Neural cell (in vitro differentiated cells): ENCODE measurements around the gene INAFM1. TPM values are rescaled to one million over a fixed set of nuclear protein-coding genes. Genes with fewer than 3 reads are reported as not detected.

Source experiments
- H2AFZ ChIP-seq: fragments of 200-600, 300-800 bp; sonication (generic), shearing (Covaris generic); 2 replicates; pipeline ENCODE4 v1.6.0; 2014; ENCODE audit warnings: low read depth, mild to moderate bottlenecking, antibody characterized with exemption, low read length, moderate library complexity
- H3F3A ChIP-seq: fragments of 200-600 bp; shearing (Covaris generic); 2 replicates; pipeline ENCODE4 v1.6.1; 2016; ENCODE audit warnings: mild to moderate bottlenecking, moderate library complexity, mixed read lengths, antibody characterized with exemption, low read length; ENCODE audit not compliant: insufficient read depth, poor library complexity, severe bottlenecking
- H3K27ac ChIP-seq: fragments of 200-600, 300-800 bp; sonication (generic), shearing (Covaris generic); 2 replicates; pipeline ENCODE4 v1.5.1; 2014; ENCODE audit warnings: mild to moderate bottlenecking, low read length, moderate library complexity
- H3K27me3 ChIP-seq: fragments of 300-800, 200-600 bp; sonication (generic), shearing (Covaris generic); 2 replicates; pipeline ENCODE4 v1.6.0; 2014; ENCODE audit warnings: mild to moderate bottlenecking, low read depth, low read length, moderate library complexity; ENCODE audit not compliant: insufficient read depth
- H3K36me3 ChIP-seq: fragments of 300-800, 200-600 bp; sonication (generic), shearing (Covaris generic); 2 replicates; pipeline ENCODE4 v1.5.1; 2014; ENCODE audit warnings: mild to moderate bottlenecking, antibody characterized with exemption, low read length, moderate library complexity; ENCODE audit not compliant: insufficient read depth
- H3K4me2 ChIP-seq: fragments of 300-800, 200-600 bp; sonication (generic), shearing (Covaris generic); 2 replicates; pipeline ENCODE4 v1.6.0; 2014; ENCODE audit warnings: mild to moderate bottlenecking, low read length
- H3K4me3 ChIP-seq: fragments of 300-800, 200-600 bp; sonication (generic), shearing (Covaris generic); 2 replicates; pipeline ENCODE4 v1.5.1; 2014; ENCODE audit warnings: mild to moderate bottlenecking, low read length, moderate library complexity
- H3K79me2 ChIP-seq: fragments of 200-600 bp; shearing (Covaris generic); replicated peaks from 2 replicates; pipeline ENCODE4 v1.6.0; 2014; ENCODE audit warnings: mild to moderate bottlenecking, low read length, moderate library complexity; ENCODE audit not compliant: insufficient read depth
- H3K9ac ChIP-seq: fragments of 300-800, 200-600 bp; sonication (generic), shearing (Covaris generic); 2 replicates; pipeline ENCODE4 v1.6.1; 2016; ENCODE audit warnings: mild to moderate bottlenecking, low read length, mixed read lengths
- H3K9me2 ChIP-seq: fragments of 200-600 bp; shearing (Covaris generic); 2 replicates; pipeline ENCODE4 v1.6.1; 2016; ENCODE audit warnings: mild to moderate bottlenecking, low read length, mixed read lengths; ENCODE audit not compliant: insufficient read depth
- H3K9me3 ChIP-seq: fragments of 200-600, 300-800 bp; sonication (generic), shearing (Covaris generic); 2 replicates; pipeline ENCODE4 v1.6.1; 2016; ENCODE audit warnings: mild to moderate bottlenecking, mixed run types, low read length, moderate library complexity, mixed read lengths
- H4K20me1 ChIP-seq: fragments of 200-600 bp; shearing (Covaris generic); 2 replicates; pipeline ENCODE4 v1.6.1; 2016; ENCODE audit warnings: mild to moderate bottlenecking, mixed run types; ENCODE audit not compliant: insufficient read depth
- EP300 ChIP-seq: fragments of 450-650 bp; conservative IDR thresholded peaks from 2 replicates; pipeline ENCODE4 v1.6.1; 2014; ENCODE audit warnings: antibody characterized with exemption, mild to moderate bottlenecking, moderate library complexity; ENCODE audit not compliant: poor library complexity, severe bottlenecking
- EZH2 ChIP-seq: fragments of 200-600, 300-800 bp; shearing (Covaris generic), sonication (generic); IDR thresholded peaks from 2 replicates; pipeline ENCODE4 v1.6.1; 2014; ENCODE audit warnings: antibody characterized with exemption, low read length, borderline replicate concordance, mild to moderate bottlenecking; ENCODE audit not compliant: insufficient read depth, poor library complexity, severe bottlenecking
- MXI1 ChIP-seq: fragments of 450-650 bp; conservative IDR thresholded peaks from 2 replicates; pipeline ENCODE4 v1.6.1; 2014; ENCODE audit warnings: antibody characterized with exemption, mild to moderate bottlenecking; ENCODE audit not compliant: poor library complexity, severe bottlenecking
- POLR2AphosphoS5 ChIP-seq: IDR thresholded peaks from 2 replicates; pipeline ENCODE4 v1.6.1; 2012
- RAD21 ChIP-seq: fragments of 450-650 bp; conservative IDR thresholded peaks from 2 replicates; pipeline ENCODE4 v1.6.1; 2014; ENCODE audit warnings: antibody characterized with exemption, mild to moderate bottlenecking, moderate library complexity
- SMC3 ChIP-seq: fragments of 450-650 bp; conservative IDR thresholded peaks from 2 replicates; pipeline ENCODE4 v1.6.1; 2014; ENCODE audit warnings: antibody characterized with exemption, mild to moderate bottlenecking, moderate library complexity; ENCODE audit not compliant: poor library complexity
- TAF1 ChIP-seq: IDR thresholded peaks from 2 replicates; pipeline ENCODE4 v1.6.1; 2012; ENCODE audit warnings: low read depth
- polyA plus RNA-seq: library from polyadenylated mRNA; depleted of rRNA; stranded (reverse); fragments of >200 nt; gene quantifications from 2 replicates; pipeline ENCODE4 v1.2.3, GENCODE V29; 2014
- TF ChIP-seq, protein P1 (sequence below): fragments of 450-650 bp; IDR thresholded peaks from 2 replicates; pipeline ENCODE4 v1.5.1; 2014; ENCODE audit warnings: antibody characterized with exemption, mild to moderate bottlenecking, moderate library complexity; ENCODE audit not compliant: poor library complexity, severe bottlenecking
- TF ChIP-seq, protein P2 (sequence below): IDR thresholded peaks from 2 replicates; pipeline ENCODE4 v1.6.1; 2012; ENCODE audit warnings: borderline replicate concordance

INAFM1 gene
- polyA plus RNA-seq, 1 donor from 2014 or later, result 11.5 TPM

DNA sequence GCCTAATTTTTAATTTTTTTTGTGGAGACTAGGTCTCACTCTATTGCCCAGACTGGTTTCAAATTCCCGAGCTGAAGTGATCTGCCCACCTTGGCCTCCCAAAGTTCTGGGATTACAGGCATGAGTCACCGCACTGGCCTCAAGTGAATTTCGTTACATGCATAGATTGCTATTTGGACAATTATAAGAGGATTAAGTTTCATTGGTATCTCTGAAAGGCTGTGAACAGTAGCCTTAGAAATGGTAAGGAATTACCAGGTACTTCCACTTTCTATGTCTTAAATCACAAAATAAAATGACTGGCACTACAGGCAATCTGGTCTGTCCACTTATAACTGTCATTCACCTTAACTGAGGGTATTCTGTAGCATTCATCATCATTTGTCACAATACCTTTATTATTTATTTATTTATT is 21.2 kb upstream of the INAFM1 start:
- no peak for TF ChIP-seq POLR2AphosphoS5
- no peak for TF ChIP-seq MXI1
- TF ChIP-seq, protein P1, sequence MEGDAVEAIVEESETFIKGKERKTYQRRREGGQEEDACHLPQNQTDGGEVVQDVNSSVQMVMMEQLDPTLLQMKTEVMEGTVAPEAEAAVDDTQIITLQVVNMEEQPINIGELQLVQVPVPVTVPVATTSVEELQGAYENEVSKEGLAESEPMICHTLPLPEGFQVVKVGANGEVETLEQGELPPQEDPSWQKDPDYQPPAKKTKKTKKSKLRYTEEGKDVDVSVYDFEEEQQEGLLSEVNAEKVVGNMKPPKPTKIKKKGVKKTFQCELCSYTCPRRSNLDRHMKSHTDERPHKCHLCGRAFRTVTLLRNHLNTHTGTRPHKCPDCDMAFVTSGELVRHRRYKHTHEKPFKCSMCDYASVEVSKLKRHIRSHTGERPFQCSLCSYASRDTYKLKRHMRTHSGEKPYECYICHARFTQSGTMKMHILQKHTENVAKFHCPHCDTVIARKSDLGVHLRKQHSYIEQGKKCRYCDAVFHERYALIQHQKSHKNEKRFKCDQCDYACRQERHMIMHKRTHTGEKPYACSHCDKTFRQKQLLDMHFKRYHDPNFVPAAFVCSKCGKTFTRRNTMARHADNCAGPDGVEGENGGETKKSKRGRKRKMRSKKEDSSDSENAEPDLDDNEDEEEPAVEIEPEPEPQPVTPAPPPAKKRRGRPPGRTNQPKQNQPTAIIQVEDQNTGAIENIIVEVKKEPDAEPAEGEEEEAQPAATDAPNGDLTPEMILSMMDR, result no peak
- TF ChIP-seq EZH2, result no peak
- no peak for TF ChIP-seq RAD21
- no peak for TF ChIP-seq SMC3
- TF ChIP-seq, protein P2, sequence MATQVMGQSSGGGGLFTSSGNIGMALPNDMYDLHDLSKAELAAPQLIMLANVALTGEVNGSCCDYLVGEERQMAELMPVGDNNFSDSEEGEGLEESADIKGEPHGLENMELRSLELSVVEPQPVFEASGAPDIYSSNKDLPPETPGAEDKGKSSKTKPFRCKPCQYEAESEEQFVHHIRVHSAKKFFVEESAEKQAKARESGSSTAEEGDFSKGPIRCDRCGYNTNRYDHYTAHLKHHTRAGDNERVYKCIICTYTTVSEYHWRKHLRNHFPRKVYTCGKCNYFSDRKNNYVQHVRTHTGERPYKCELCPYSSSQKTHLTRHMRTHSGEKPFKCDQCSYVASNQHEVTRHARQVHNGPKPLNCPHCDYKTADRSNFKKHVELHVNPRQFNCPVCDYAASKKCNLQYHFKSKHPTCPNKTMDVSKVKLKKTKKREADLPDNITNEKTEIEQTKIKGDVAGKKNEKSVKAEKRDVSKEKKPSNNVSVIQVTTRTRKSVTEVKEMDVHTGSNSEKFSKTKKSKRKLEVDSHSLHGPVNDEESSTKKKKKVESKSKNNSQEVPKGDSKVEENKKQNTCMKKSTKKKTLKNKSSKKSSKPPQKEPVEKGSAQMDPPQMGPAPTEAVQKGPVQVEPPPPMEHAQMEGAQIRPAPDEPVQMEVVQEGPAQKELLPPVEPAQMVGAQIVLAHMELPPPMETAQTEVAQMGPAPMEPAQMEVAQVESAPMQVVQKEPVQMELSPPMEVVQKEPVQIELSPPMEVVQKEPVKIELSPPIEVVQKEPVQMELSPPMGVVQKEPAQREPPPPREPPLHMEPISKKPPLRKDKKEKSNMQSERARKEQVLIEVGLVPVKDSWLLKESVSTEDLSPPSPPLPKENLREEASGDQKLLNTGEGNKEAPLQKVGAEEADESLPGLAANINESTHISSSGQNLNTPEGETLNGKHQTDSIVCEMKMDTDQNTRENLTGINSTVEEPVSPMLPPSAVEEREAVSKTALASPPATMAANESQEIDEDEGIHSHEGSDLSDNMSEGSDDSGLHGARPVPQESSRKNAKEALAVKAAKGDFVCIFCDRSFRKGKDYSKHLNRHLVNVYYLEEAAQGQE, result no peak
- TF ChIP-seq TAF1, result no peak
- TF ChIP-seq EP300, result no peak
- Histone ChIP-seq H4K20me1 (no peaks in the 10 kb centered on the region), H2AFZ (no peak overlapping the region), H3F3A (no peaks in the 10 kb centered on the region), H3K4me2 (no peak overlapping the region), H3K27ac (no peak overlapping the region), H3K79me2 (no peaks in the 10 kb centered on the region), H3K36me3 (no peaks in the 10 kb centered on the region), H3K9me3 (no peaks in the 10 kb centered on the region), H3K4me3 (no peak overlapping the region), H3K27me3 (no peaks in the 10 kb centered on the region), H3K9me2 (no peaks in the 10 kb centered on the region), H3K9ac (no peak overlapping the region)

DNA sequence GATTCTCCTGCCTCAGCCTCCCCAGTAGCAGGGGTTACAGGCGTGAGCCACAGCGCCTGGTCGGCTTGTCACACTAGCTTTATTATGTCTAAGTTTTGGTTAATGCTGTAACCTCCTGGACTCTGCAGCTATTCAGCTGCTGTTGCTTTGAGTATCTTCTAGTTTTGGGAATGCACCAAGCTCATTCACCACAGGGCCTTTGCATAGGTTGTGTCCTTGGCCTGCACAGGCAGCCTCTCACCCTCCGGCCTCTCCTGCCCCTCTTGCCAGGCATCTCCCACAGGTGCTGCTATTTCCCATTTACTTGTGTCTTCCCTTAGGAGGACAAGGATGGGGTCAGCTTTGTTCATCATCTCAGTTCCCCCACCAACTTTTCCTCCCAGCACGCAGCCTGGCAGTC is 20.7 kb upstream of the INAFM1 start:
- TF ChIP-seq, protein P2, result no peak
- TF ChIP-seq POLR2AphosphoS5 (no peak), SMC3 (no peak), TAF1 (no peak), EP300 (no peak), RAD21 (no peak), EZH2 (no peak), MXI1 (no peak)
- TF ChIP-seq, protein P1, result no peak
- no peaks in the 10 kb centered on the region for H3K9me2 ChIP-seq
- H2AFZ ChIP-seq, result no peak overlapping the region
- H3K4me2 ChIP-seq, result no peak overlapping the region
- H3K27me3 ChIP-seq, result no peaks in the 10 kb centered on the region
- no peaks in the 10 kb centered on the region for H3K79me2 ChIP-seq
- H3F3A ChIP-seq, result no peaks in the 10 kb centered on the region
- H3K9me3 ChIP-seq, result no peaks in the 10 kb centered on the region
- H4K20me1 ChIP-seq, result no peaks in the 10 kb centered on the region
- no peak overlapping the region for H3K9ac ChIP-seq
- H3K4me3 ChIP-seq, result no peak overlapping the region
- no peak overlapping the region for H3K27ac ChIP-seq
- no peaks in the 10 kb centered on the region for H3K36me3 ChIP-seq
